GM11168 (cell line): ENCODE data around the gene PSMC3IP.
"Not testable (repeated sequence)": the region's sequence is repeated elsewhere in the genome, so short reads cannot be mapped to it uniquely, and the experiment has no call there.

Source experiments
- in situ Hi-C: fragments of 300-500 bp; cut with MboI; formaldehyde crosslinking; loops from one replicate; pipeline ENCODE4 v1.12.0; 2022; ENCODE audit warnings: low sequenced_read_pairs; ENCODE audit not compliant: unreplicated experiment

Gene PSMC3IP

DNA sequence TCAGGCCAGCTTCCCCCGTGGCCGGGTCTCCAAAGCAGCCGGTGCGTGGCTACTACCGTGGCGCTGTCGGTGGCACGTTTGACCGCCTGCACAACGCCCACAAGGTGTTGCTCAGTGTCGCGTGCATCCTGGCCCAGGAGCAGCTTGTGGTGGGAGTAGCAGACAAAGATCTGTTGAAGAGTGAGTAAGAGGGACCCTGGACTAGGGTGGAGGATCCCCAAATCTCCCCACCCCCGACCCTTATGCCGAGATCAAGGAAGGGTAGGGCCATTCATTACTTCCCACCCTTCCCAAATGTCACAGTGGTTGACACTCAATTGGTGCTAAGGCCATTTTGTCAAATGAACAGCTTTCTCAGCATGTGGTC, 14.4 kb downstream of the PSMC3IP start:
- in situ Hi-C loops, result no loop called here

- in situ Hi-C loops, result no loop called here
Measured at GRCh38 chr17:42562388-42563142, 15.0 kb downstream of the PSMC3IP start.

DNA sequence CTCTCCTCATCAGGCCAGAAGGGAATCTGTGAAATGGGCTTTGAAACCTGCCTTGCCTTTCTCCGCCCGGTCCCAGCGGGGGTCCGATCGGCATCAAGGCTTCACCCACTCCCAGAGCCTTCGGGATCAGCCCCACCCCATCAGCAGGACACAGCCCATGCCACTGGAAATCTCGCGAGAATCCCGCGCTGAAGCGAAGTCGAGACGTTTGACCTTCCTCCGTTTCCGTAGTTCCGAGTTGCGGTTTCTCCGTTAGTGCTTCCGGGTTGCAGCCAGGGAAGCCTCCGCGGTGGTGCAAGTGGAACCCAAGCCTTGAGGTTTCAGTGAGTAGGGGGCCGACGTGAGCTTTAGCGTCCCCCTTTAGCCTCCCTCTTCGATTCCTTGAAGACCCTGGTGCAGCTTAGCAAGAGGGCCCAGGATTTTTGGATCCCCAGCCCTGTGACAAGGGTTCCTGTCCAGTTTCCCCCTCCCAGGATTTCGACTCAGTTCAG, 15.6 kb downstream of the PSMC3IP start, which contains the start of gene COASY:
Gene COASY (plus strand): TSS at position 252 of the 491 bp plus-strand sequence. CDS start 475 bp downstream, outside the sequence.
- in situ Hi-C loops, result no loop called here

DNA sequence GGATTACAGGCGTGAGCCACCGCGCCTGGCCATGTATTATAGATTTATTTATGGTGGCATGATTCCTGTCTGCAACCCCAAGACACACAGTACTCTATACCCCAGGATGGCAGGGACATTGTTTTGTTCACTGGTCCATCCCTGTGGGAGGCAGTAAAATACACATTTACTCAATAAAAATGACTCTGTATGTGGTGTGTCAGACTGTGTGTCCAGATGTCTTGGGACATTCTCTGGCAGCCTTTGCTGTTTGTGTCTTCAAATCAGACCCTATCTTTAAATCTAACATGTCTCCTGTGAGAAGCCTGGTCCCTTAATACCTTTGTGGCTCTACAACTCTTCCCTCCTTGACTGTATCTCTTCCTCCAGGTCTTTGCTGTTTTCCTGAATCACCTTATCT, 17.3 kb downstream of the PSMC3IP start:
- in situ Hi-C loops, result no loop called here

DNA sequence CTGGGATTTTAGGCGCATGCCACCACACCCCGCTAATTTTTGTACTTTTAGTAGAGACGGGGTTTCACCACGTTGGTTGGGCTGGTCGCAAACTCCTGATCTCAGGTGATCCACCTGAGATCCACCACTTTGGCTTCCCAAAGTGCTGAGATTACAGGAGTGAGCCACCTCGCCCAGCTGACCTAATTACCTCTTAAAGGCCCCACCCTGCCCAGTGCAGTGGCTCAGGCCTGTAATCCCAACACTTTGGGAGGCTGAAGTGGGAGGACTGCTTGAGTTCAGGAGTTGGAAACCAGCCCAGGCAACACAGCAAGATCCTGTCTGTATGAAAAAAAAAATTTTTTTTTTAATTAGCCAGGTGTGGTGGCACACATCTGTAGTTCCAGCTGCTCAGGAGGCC, 18.5 kb downstream of the PSMC3IP start:
- in situ Hi-C loops, result no loop called here

DNA sequence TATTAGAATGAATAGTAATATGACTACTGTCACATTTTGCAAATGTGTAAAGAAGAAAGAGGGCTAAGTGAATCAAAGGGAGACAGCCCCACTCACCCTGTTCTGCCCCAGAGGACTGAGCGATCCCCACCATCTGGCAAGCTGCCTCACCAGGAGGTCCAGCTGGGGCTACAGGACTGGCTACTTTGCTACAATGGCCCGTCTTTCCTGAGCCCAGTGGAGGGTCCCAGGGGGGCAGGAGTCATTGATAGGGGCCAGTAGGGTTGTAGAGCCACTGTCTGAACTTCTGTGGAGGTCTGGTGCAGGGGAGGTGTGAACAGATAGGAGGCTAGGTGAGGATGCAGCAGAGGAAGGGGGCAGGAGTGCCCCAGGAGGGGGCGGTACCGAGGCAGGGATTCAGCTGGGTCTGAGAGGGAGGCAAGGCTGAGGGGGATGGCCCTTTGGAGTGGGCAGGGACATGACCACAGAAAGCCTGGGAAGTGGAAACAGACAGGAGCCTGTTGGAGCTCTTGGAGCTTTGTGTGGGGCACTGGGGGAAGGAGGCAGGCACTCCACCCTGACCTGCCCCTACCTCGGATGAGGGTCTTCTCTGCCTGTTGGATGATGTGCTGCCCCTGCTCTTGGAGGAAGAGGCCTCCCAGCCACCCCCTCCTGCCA, 21.4 kb downstream of the PSMC3IP start:
- in situ Hi-C loops, result not testable (repeated sequence)

GRCh38 chr17:42555122-42555622, 22.4 kb downstream of the PSMC3IP start:
- in situ Hi-C loops, result no loop called here

DNA sequence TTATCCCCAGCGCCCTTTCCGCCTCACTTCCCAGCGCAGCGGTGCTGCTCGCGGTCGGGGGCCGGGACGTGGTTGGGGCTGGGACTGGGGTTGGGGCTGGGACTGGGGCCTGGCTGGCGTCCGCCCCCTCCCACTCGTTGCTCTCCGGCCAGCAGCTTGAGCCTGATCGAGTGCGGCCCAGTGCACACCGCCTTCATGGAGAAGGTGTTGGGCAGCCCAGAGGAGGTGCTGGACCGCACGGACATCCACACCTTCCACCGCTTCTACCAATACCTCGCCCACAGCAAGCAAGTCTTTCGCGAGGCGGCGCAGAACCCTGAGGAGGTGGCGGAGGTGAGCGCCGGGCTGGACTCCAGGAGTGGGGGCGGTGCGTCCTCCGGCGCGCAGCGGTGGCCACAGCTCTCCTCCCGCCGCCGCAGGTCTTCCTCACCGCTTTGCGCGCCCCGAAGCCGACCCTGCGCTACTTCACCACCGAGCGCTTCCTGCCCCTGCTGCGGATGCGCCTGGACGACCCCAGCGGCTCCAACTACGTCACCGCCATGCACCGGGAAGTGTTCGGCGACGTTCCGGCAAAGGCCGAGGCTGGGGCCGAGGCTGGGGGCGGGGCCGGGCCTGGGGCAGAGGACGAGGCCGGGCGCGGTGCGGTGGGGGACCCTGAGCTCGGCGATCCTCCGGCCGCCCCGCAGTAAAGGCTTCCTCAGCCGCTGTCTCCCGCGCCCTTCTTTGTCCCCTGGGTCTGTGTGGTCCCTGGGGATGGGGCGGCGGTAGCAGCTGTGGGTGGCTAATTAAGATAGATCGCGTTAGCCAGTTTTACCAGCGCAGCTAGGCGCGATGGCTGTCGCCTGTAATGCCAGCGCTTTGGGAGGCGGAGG, 23.0 kb downstream of the PSMC3IP start:
- in situ Hi-C loops, result no loop called here

- in situ Hi-C loops, result no loop called here
Measured at GRCh38 chr17:42553866-42554249, 23.7 kb downstream of the PSMC3IP start.

- in situ Hi-C loops, result no loop called here
Measured at GRCh38 chr17:42553161-42553818, 24.2 kb downstream of the PSMC3IP start.

- in situ Hi-C loops, result not testable (repeated sequence)
Measured at GRCh38 chr17:42552736-42553135, 24.8 kb downstream of the PSMC3IP start, which contains the start of gene HSD17B1. TSS of gene HSD17B1 (plus strand) at chr17:42552923. CDS start at chr17:42552934, 11 bp downstream.

DNA sequence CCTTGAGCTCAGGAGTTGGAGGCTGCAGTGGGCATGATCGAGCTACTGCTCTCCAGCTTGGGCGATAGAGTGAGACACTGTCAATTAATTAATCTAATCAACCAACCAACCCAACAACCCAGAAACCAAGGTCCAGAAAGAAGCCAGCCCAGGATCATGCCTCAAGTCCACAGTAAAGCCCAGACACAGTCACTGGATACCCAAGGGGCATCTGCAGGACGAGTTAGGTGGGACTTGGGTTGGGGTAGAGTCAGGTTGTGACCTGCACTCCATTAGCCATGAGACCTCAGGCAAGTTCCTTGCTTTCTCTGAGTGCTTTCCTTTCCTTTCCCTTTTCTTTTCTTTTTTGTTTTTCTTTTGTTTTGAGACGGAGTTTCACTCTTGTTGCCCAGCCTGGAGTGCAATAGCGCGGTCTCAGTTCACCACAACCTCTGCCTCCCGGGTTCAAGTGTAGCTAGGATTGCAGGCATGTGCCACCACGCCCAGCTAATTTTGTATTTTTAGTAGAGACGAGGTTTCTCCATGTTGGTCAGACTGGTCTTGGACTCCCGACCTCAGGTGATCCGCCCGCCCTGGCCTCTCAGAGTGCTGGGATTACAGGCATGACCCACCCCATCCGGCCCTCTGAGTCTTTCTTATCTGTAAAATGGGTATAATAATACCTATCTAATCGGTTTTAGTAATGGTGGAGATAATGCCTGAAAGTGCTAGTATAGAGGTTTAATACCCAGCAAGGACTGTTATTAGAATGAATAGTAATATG, 28.4 kb downstream of the PSMC3IP start:
- in situ Hi-C loops, result no loop called here

- in situ Hi-C loops, result no loop called here
Measured at GRCh38 chr17:42548070-42548837, 29.3 kb downstream of the PSMC3IP start.

DNA sequence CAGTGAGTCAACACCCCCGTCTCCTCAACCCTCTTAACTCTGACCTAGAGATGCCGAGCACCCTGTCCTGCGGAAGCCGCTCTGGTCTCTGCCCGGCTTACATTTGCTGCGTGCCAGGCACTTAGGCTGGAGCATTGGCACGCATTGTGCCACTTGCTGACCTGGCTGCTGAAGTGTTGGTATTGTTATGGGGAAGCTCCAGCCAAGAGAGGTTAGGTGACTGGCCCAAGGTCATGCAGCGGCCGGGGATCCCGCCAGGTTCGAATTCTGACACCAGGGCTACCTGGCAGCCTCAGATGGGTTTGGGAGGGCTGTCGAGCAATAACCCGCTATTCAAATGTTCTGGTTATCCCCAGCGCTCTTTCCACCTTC, 29.8 kb downstream of the PSMC3IP start:
- in situ Hi-C loops, result no loop called here

DNA sequence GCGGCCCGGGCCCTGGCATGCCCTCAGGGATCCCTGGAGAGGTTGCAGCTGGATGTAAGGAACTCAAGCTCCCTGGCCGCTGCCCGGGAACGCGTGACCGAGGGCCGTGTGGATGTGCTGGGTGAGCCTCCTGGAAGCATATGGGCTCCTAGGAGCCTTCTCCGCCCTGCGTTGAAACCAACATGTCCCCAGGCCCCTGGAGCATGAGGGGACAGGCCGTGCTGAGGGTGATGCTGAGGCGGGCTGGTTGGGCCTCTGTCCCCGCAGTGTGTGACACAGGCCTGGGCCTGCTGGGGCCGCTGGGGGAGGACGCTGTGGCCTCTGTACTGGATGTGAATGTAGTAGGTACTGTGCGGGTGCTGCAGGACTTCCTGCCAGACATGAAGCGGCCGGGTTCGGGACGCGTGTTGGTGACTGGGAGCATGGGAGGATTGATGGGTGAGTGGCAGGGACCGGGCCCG, 30.5 kb downstream of the PSMC3IP start:
- in situ Hi-C loops, result no loop called here

GRCh38 chr17:42545755-42546505, 31.6 kb downstream of the PSMC3IP start:
- in situ Hi-C loops, result not testable (repeated sequence)

DNA sequence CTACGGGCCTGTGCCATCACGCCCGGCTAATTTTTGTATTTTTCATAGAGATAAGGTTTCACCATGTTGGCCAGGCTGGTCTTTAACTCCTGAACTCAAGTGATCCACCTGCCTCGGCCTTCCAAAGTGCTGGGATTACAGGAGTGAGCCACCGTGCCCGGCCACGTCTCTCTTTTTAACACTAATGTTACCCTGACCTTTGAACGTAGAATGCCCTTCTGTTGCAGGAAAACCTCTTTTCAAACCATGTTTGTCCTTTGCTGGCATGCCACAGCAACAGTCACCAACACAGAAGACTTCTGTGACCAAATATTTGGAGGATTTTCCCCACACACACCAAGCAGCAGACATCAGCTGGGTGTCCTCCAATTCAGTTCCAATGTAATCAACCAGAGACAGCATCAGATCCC, 32.6 kb downstream of the PSMC3IP start:
- in situ Hi-C loops, result no loop called here
